ENCODE measurements around the gene HAL.

HAL gene

GRCh38 chr12:95942524-95943329, 53.4 kb downstream of the HAL start, which contains the start of gene CCDC38:
Gene CCDC38 (minus strand): TSS chr12:95942614. CDS start chr12:95936509, 6,105 bp downstream.
- no peak for TF ChIP-seq CTCF (IDR thresholded peaks at IDR 0.05; ENCODE audit: low read depth, low read length, missing control alignments)
- DNase-seq (ENCODE audit: low read depth): peak; percentile 68

GRCh38 chr12:95942101-95942523, 54.0 kb downstream of the HAL start:
- peak overlapping the region; percentile 94 for H3K4me3 ChIP-seq (ENCODE audit: low read depth, low read length)
- DNase-seq (ENCODE audit: low read depth): no peak
- no peak for TF ChIP-seq CTCF (IDR thresholded peaks at IDR 0.05; ENCODE audit: low read depth, low read length, missing control alignments)

More at GRCh38 chr12:95942524-95943329, 53.4 kb downstream of the HAL start, which contains the start of gene CCDC38:
- H3K4me3 ChIP-seq (ENCODE audit: low read depth, low read length): peak within 1 kb of the TSS; percentile 94

- TF ChIP-seq CTCF (IDR thresholded peaks at IDR 0.05; ENCODE audit: low read depth, low read length, missing control alignments): no peak
- H3K4me3 ChIP-seq (ENCODE audit: low read depth, low read length): no peak overlapping the region
- no peak for DNase-seq (ENCODE audit: low read depth)
Observed at GRCh38 chr12:95940514-95940913, 55.6 kb downstream of the HAL start.
